PC-3 (cell line): ENCODE data around the gene IFTAP.

Experiments
- CTCF ChIP-seq: fragments of 300-600 bp; sonication (generic); conservative IDR thresholded peaks from 2 replicates; pipeline ENCODE4 v1.5.1; 2017; ENCODE audit warnings: antibody characterized with exemption, low read depth, mild to moderate bottlenecking, low read length
- EZH2 ChIP-seq: fragments of 300-600 bp; sonication (generic); IDR thresholded peaks from one replicate; pipeline ENCODE4 v1.6.1; 2017; ENCODE audit warnings: antibody characterized with exemption, mild to moderate bottlenecking, low read length; ENCODE audit not compliant: unreplicated experiment
- EZH2phosphoT487 ChIP-seq: fragments of 300-600 bp; sonication (generic); IDR thresholded peaks from 2 replicates; pipeline ENCODE4 v1.6.1; 2018; ENCODE audit warnings: mild to moderate bottlenecking, antibody characterized with exemption, low read length, borderline replicate concordance

DNA sequence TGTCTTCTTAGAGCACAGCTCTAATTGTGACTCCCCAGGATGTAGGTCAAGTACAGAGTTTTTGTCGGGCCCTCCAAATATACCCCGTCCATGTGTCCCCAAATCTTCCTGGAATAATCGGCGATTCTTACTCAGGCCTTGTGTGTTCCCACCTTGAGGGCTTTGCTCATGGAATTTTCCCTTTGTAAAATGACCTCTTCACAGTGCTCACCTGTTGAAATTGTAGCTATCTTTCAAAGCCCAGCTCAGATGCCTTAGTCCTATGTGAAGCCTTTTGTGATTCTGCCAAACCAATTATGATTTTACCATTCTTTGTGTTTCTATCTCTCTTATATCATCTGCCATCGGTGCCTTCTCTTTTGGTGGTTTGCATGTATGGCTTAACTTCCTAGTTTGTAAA lies 33.8 kb downstream of the IFTAP start:
- TF ChIP-seq CTCF (no peak), EZH2 (no peak), EZH2phosphoT487 (no peak)
